H1 (cell line): ENCODE results near the gene AGBL4.

ENCODE experiments used
- EZH2 ChIP-seq: fragments of 200-600 bp; sonication (generic); IDR thresholded peaks from 2 replicates; pipeline ENCODE4 v1.7.1; 2012; ENCODE audit warnings: low read depth, mild to moderate bottlenecking, moderate library complexity, low read length, inconsistent platforms; ENCODE audit not compliant: severe bottlenecking
- POLR2AphosphoS5 ChIP-seq: IDR thresholded peaks from 2 replicates; pipeline ENCODE4 v1.6.1; 2011; ENCODE audit warnings: low read depth, low read length
- TF ChIP-seq, protein P1 (sequence below), 3 experiments: IDR thresholded peaks; 1 replicate in 2 of 3; 2 replicates in 1 of 3; pipeline versions ENCODE4 v1.5.1 to v1.6.1; 2011; ENCODE audit warnings: low read length in 3 of 3, mild to moderate bottlenecking in 3 of 3, inconsistent platforms in 2 of 3, low read depth in 1 of 3, moderate library complexity in 1 of 3; ENCODE audit not compliant: insufficient read depth in 1 of 3; ENCODE audit errors: control extremely low read depth in 1 of 3

DNA sequence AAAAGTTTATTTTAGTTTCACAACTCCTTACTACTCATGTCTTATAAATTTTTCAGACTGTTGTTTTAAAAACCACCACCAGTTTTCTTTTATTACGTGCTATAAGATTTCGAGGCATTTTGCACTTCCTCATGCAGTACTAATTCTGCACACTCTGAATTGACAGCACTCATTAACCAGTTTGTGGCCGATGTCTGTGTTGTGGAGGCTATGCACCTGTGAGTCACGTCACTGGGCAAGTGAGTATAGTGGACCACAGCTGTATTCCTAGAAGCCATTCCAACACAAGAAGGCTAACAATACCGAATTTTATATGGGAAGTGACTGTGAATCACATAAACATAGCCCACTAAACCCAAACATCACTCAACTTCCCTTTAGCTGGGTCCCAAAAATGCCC is 1530.7 kb downstream of the AGBL4 start:
- TF ChIP-seq, protein P1, sequence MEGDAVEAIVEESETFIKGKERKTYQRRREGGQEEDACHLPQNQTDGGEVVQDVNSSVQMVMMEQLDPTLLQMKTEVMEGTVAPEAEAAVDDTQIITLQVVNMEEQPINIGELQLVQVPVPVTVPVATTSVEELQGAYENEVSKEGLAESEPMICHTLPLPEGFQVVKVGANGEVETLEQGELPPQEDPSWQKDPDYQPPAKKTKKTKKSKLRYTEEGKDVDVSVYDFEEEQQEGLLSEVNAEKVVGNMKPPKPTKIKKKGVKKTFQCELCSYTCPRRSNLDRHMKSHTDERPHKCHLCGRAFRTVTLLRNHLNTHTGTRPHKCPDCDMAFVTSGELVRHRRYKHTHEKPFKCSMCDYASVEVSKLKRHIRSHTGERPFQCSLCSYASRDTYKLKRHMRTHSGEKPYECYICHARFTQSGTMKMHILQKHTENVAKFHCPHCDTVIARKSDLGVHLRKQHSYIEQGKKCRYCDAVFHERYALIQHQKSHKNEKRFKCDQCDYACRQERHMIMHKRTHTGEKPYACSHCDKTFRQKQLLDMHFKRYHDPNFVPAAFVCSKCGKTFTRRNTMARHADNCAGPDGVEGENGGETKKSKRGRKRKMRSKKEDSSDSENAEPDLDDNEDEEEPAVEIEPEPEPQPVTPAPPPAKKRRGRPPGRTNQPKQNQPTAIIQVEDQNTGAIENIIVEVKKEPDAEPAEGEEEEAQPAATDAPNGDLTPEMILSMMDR (IDR thresholded peaks at IDR 0.05; ENCODE audit: control extremely low read depth in 1 of 3, insufficient read depth in 1 of 3, low read depth in 1 of 3, low read length in 3 of 3) = no peak
- no peak for TF ChIP-seq POLR2AphosphoS5
- no peak for TF ChIP-seq EZH2
